A549 (cell line): ENCODE results near the gene CSMD2.

ENCODE experiments used
- CTCF ChIP-seq: fragments of >200 bp; sonication (Bioruptor Twin); formaldehyde crosslinking; IDR thresholded peaks from 3 replicates; pipeline ENCODE4 v1.5.1; 2016
- EP300 ChIP-seq, 2 experiments: fragments of >200 bp; sonication (Bioruptor Twin); formaldehyde crosslinking; IDR thresholded peaks; 2 replicates in 1 of 2; 3 replicates in 1 of 2; pipeline ENCODE4 v1.6.1; 2016 to 2017
- ESRRA ChIP-seq: fragments of 150-350 bp; IDR thresholded peaks from 2 replicates; pipeline ENCODE4 v1.6.1; 2014; ENCODE audit warnings: mild to moderate bottlenecking, low read length, borderline replicate concordance
- FOSL2 ChIP-seq, 2 experiments: fragments of 450-650 bp in 1 of 2; fragments of >200 bp in 1 of 2; sonication (Bioruptor Twin) in 1 of 2; formaldehyde crosslinking; IDR thresholded peaks; 2 replicates each; pipeline versions ENCODE4 v1.5.0 to v1.6.1; 2016 to 2020; ENCODE audit warnings: mild to moderate bottlenecking in 1 of 2, moderate library complexity in 1 of 2
- JUN ChIP-seq, 2 experiments: fragments of >200 bp; sonication (Bioruptor Twin); formaldehyde crosslinking; IDR thresholded peaks; 2 replicates in 1 of 2; 3 replicates in 1 of 2; pipeline ENCODE4 v1.6.1; 2016 to 2017
- MAZ ChIP-seq: fragments of 150-350 bp; IDR thresholded peaks from 2 replicates; pipeline ENCODE4 v1.6.1; 2014; ENCODE audit warnings: antibody characterized with exemption, low read depth, low read length, borderline replicate concordance
- POLR2A ChIP-seq: IDR thresholded peaks from 2 replicates; pipeline ENCODE4 v1.6.1; 2012; ENCODE audit warnings: mild to moderate bottlenecking, low read length
- POLR2AphosphoS2 ChIP-seq: conservative IDR thresholded peaks from 2 replicates; pipeline ENCODE4 v1.6.1; 2012; ENCODE audit warnings: low read length, improper control_type of control experiment, inconsistent platforms
- REST ChIP-seq: fragments of 200-600 bp; sonication (generic); IDR thresholded peaks from 2 replicates; pipeline ENCODE4 v1.6.1; 2016; ENCODE audit warnings: antibody characterized with exemption, mild to moderate bottlenecking, moderate library complexity
- SMC3 ChIP-seq: fragments of >200 bp; sonication (Bioruptor Twin); formaldehyde crosslinking; IDR thresholded peaks from 3 replicates; pipeline ENCODE4 v1.6.1; 2018; ENCODE audit warnings: inconsistent platforms
- USF2 ChIP-seq: fragments of 450-650 bp; IDR thresholded peaks from 2 replicates; pipeline ENCODE4 v1.6.1; 2014; ENCODE audit warnings: antibody characterized with exemption
- ZC3H11A ChIP-seq: fragments of 450-650 bp; IDR thresholded peaks from 2 replicates; pipeline ENCODE4 v1.6.1; 2014; ENCODE audit warnings: antibody characterized with exemption, mild to moderate bottlenecking
- ZSCAN20 ChIP-seq: fragments of 250-450 bp; sonication (Bioruptor Pico); IDR thresholded peaks from 2 replicates; pipeline ENCODE4 v1.8.0; 2022; ENCODE audit warnings: mild to moderate bottlenecking, moderate library complexity

GRCh38 chr1:33599516-33600115 lies 565.4 kb downstream of the CSMD2 start:
- TF ChIP-seq USF2 (no peak), ESRRA (no peak), POLR2A (no peak), CTCF (no peak), ZC3H11A (no peak), REST (no peak), POLR2AphosphoS2 (no peak), JUN (IDR thresholded peaks at IDR 0.05) (no peak), EP300 (IDR thresholded peaks at IDR 0.05) (no peak), MAZ (no peak), SMC3 (no peak), FOSL2 (IDR thresholded peaks at IDR 0.05) (no peak), FOSL2 (CRISPR knock-in tag; IDR thresholded peaks at IDR 0.05) (no peak), ZSCAN20 (CRISPR knock-in tag) (no peak)
